WTC11 (cell line): Measurements from ENCODE around the gene DNAH17. TPM values are rescaled to one million over a fixed set of nuclear protein-coding genes. Genes with fewer than 3 reads are reported as not detected.

Experiments used
- ATAC-seq: fragments of 200-7000 bp; cut with Tn5 transposase; 2 replicates; pipeline ENCODE4 v1.10.0; 2021; ENCODE audit warnings: mild to moderate bottlenecking, moderate library complexity
- CTCF ChIA-PET: fragments of 300-600 bp; sonication (Branson Sonifier 250); formaldehyde crosslinking; loops from one replicate; lab custom pipeline; 2021; ENCODE audit warnings: antibody characterized with exemption; lab: Charles Lee
- POLR2A ChIA-PET: fragments of 350-600 bp; sonication (Branson Sonifier 250); formaldehyde crosslinking; loops from one replicate; lab custom pipeline; 2021; ENCODE audit warnings: antibody characterized with exemption; lab: Charles Lee
- DNase-seq: peaks from one replicate; pipeline ENCODE4 v3.0.0; 2021; ENCODE audit warnings: low spot score
- H3K27ac Mint-ChIP-seq: 2 replicates; pipeline ENCODE4 v1.8.0; 2021; ENCODE audit warnings: mixed read lengths
- H3K27me3 Mint-ChIP-seq: 2 replicates; pipeline ENCODE4 v1.8.0; 2021; ENCODE audit warnings: low read depth, mild to moderate bottlenecking, moderate library complexity, mixed read lengths
- H3K36me3 Mint-ChIP-seq: 2 replicates; pipeline ENCODE4 v1.8.0; 2021; ENCODE audit warnings: mixed read lengths
- H3K4me1 Mint-ChIP-seq: 2 replicates; pipeline ENCODE4 v1.8.0; 2022; ENCODE audit warnings: mixed read lengths
- H3K4me3 Mint-ChIP-seq: 2 replicates; pipeline ENCODE4 v1.8.0; 2021; ENCODE audit warnings: mild to moderate bottlenecking, moderate library complexity, mixed read lengths
- H3K9me3 Mint-ChIP-seq: 2 replicates; pipeline ENCODE4 v1.8.0; 2021; ENCODE audit warnings: mixed read lengths
- ATF1 ChIP-seq: sonication (generic); formaldehyde crosslinking; IDR thresholded peaks from 2 replicates; pipeline ENCODE4 v1.8.1; 2023; ENCODE audit warnings: mild to moderate bottlenecking, moderate library complexity, missing genetic modification reagents
- CREM ChIP-seq: sonication (generic); formaldehyde crosslinking; IDR thresholded peaks from 2 replicates; pipeline ENCODE4 v1.8.1; 2022; ENCODE audit warnings: mild to moderate bottlenecking, missing genetic modification reagents, moderate library complexity
- MXD4 ChIP-seq: fragments of 250-450 bp; sonication (Bioruptor Pico); IDR thresholded peaks from 2 replicates; pipeline ENCODE4 v1.8.0; 2021; ENCODE audit warnings: mild to moderate bottlenecking, moderate library complexity, borderline replicate concordance
- MYBL2 ChIP-seq: sonication (generic); formaldehyde crosslinking; IDR thresholded peaks from 2 replicates; pipeline ENCODE4 v1.8.1; 2023; ENCODE audit warnings: mild to moderate bottlenecking, moderate library complexity, missing genetic modification reagents
- NFYB ChIP-seq: sonication (generic); formaldehyde crosslinking; conservative IDR thresholded peaks from 2 replicates; pipeline ENCODE4 v1.8.0; 2022; ENCODE audit warnings: low read depth, missing genetic modification reagents
- RELA ChIP-seq: sonication (generic); formaldehyde crosslinking; IDR thresholded peaks from 2 replicates; pipeline ENCODE4 v1.8.1; 2022; ENCODE audit warnings: missing genetic modification reagents, mild to moderate bottlenecking, borderline replicate concordance
- SMAD3 ChIP-seq: sonication (generic); formaldehyde crosslinking; IDR thresholded peaks from 2 replicates; pipeline ENCODE4 v1.8.0; 2022; ENCODE audit warnings: missing genetic modification reagents, mild to moderate bottlenecking, borderline replicate concordance
- TCF7 ChIP-seq: sonication (generic); formaldehyde crosslinking; IDR thresholded peaks from 2 replicates; pipeline ENCODE4 v1.8.0; 2022; ENCODE audit warnings: mild to moderate bottlenecking, low read depth, missing genetic modification reagents, moderate library complexity
- ZNF138 ChIP-seq: sonication (generic); formaldehyde crosslinking; conservative IDR thresholded peaks from 2 replicates; pipeline ENCODE4 v1.8.1; 2022; ENCODE audit warnings: mild to moderate bottlenecking, moderate library complexity, missing genetic modification reagents
- ZNF671 ChIP-seq: fragments of 250-450 bp; sonication (Bioruptor Pico); IDR thresholded peaks from 2 replicates; pipeline ENCODE4 v1.8.0; 2021; ENCODE audit warnings: mild to moderate bottlenecking
- total RNA-seq: library from RNA; stranded (reverse); gene quantifications from 3 replicates; pipeline ENCODE4 v1.2.3, GENCODE V29; 2021
- TF ChIP-seq, protein P1 (sequence below): sonication (generic); formaldehyde crosslinking; IDR thresholded peaks from 2 replicates; pipeline ENCODE4 v1.8.1; 2023; ENCODE audit warnings: mild to moderate bottlenecking, missing genetic modification reagents
- TF ChIP-seq, protein P2 (sequence below): sonication (generic); formaldehyde crosslinking; IDR thresholded peaks from 2 replicates; pipeline ENCODE4 v1.8.1; 2023; ENCODE audit warnings: mild to moderate bottlenecking, missing genetic modification reagents, moderate library complexity
- TF ChIP-seq, protein P3 (sequence below): fragments of 250-450 bp; sonication (Bioruptor Pico); IDR thresholded peaks from 2 replicates; pipeline ENCODE4 v1.9.0; 2021; ENCODE audit warnings: mild to moderate bottlenecking, borderline replicate concordance
- TF ChIP-seq, protein P4 (sequence below): sonication (generic); formaldehyde crosslinking; IDR thresholded peaks from 2 replicates; pipeline ENCODE4 v1.8.0; 2022; ENCODE audit warnings: missing genetic modification reagents
- TF ChIP-seq, protein P5 (sequence below): sonication (generic); formaldehyde crosslinking; IDR thresholded peaks from 2 replicates; pipeline ENCODE4 v1.8.1; 2022; ENCODE audit warnings: mild to moderate bottlenecking, missing genetic modification reagents, moderate library complexity, borderline replicate concordance

DNAH17 gene
- total RNA-seq, 1 experiment from 2014 or later, result 0.87 TPM

DNA sequence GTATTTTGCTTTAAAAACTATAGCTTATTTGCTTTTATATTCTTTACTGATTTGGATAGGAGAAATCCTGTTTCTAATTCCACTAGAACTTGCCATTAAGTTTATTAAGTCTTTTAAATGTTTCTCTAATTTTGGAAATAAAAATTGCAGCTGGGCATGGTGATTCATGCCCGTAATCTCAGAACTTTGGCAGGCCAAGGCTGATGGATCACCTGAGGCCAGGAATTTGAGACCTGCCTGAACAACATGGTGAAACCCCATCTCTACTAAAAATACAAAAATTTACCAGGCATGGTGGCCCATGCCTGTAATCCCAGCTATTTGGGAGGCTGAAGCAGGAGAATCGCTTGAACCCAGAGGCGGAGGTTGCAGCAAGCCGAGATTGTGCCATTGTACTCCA lies 30.7 kb downstream of the DNAH17 start (continued):
- TF ChIP-seq, protein P1, sequence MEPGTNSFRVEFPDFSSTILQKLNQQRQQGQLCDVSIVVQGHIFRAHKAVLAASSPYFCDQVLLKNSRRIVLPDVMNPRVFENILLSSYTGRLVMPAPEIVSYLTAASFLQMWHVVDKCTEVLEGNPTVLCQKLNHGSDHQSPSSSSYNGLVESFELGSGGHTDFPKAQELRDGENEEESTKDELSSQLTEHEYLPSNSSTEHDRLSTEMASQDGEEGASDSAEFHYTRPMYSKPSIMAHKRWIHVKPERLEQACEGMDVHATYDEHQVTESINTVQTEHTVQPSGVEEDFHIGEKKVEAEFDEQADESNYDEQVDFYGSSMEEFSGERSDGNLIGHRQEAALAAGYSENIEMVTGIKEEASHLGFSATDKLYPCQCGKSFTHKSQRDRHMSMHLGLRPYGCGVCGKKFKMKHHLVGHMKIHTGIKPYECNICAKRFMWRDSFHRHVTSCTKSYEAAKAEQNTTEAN (CRISPR knock-in tag), result no peak
- TF ChIP-seq, protein P2, sequence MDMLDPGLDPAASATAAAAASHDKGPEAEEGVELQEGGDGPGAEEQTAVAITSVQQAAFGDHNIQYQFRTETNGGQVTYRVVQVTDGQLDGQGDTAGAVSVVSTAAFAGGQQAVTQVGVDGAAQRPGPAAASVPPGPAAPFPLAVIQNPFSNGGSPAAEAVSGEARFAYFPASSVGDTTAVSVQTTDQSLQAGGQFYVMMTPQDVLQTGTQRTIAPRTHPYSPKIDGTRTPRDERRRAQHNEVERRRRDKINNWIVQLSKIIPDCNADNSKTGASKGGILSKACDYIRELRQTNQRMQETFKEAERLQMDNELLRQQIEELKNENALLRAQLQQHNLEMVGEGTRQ (CRISPR knock-in tag), result no peak
- no peak for TF ChIP-seq CREM (CRISPR knock-in tag)
- no peak for TF ChIP-seq NFYB (CRISPR knock-in tag)

DNA sequence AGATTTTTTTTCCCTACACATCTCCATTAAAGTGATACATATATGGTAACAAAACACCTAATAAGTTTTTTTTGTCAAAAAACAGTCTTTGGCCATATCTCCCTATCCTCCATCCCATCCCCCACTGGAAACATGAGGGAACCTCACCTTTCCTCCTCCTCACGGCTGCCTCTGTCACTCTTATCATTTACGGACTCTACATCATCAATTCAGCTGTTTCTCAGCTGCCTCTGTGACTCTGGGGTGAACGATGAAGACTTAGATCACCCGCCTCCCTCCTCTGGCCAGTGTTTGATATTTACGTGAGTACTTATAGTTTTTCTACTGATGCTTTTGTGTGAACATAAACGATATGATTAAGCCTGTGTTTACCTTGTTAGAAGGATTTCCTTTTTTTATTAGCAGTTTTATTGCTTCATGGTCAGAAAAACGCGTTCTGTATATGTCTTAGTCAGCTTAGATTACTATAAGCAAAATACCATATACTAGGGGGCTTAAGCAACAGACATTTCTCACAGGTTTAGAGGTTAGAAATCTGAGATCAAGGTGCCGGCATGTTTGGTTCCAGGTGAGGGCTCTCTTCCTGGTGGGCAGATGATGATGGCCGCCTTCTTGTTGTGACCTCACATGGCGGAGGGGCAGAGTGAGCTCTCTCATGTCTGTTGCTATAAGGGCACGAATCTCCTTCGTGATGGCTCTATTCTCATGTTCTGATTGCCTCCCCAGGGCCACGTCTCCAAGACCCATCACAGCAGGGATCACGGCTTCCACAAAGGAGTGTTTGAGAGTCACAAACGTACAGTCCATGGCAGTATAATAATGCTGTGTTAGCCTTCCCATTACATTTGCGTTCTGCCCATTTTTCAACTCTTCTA lies 32.1 kb downstream of the DNAH17 start:
- POLR2A ChIA-PET, result interaction anchor here (0.8 kb wide), 1 partner anchor 159 kb away, joined by 8 read pairs; no protein-coding TSS in a partner anchor
- DNase-seq (no peak), ATAC-seq (no peak)
- CTCF ChIA-PET, result no interaction called here
- Mint-ChIP-seq H3K27ac (no peak overlapping the region), H3K4me1 (no peaks in the 10 kb centered on the region; the same call in 1 of the 2 replicates), H3K9me3 (peaks cover 15% of the 10 kb centered on the region), H3K4me3 (no peak overlapping the region), H3K27me3 (no peaks in the 10 kb centered on the region), H3K36me3 (peaks cover 6% of the 10 kb centered on the region; the same call in 1 of the 2 replicates)
- TF ChIP-seq SMAD3 (no peak), ZNF138 (CRISPR knock-in tag) (no peak), ATF1 (CRISPR knock-in tag) (no peak), RELA (CRISPR knock-in tag) (no peak), TCF7 (CRISPR knock-in tag) (no peak), ZNF671 (CRISPR knock-in tag) (no peak), CREM (CRISPR knock-in tag) (no peak), MYBL2 (CRISPR knock-in tag) (no peak), MXD4 (no peak)
- TF ChIP-seq, protein P3, sequence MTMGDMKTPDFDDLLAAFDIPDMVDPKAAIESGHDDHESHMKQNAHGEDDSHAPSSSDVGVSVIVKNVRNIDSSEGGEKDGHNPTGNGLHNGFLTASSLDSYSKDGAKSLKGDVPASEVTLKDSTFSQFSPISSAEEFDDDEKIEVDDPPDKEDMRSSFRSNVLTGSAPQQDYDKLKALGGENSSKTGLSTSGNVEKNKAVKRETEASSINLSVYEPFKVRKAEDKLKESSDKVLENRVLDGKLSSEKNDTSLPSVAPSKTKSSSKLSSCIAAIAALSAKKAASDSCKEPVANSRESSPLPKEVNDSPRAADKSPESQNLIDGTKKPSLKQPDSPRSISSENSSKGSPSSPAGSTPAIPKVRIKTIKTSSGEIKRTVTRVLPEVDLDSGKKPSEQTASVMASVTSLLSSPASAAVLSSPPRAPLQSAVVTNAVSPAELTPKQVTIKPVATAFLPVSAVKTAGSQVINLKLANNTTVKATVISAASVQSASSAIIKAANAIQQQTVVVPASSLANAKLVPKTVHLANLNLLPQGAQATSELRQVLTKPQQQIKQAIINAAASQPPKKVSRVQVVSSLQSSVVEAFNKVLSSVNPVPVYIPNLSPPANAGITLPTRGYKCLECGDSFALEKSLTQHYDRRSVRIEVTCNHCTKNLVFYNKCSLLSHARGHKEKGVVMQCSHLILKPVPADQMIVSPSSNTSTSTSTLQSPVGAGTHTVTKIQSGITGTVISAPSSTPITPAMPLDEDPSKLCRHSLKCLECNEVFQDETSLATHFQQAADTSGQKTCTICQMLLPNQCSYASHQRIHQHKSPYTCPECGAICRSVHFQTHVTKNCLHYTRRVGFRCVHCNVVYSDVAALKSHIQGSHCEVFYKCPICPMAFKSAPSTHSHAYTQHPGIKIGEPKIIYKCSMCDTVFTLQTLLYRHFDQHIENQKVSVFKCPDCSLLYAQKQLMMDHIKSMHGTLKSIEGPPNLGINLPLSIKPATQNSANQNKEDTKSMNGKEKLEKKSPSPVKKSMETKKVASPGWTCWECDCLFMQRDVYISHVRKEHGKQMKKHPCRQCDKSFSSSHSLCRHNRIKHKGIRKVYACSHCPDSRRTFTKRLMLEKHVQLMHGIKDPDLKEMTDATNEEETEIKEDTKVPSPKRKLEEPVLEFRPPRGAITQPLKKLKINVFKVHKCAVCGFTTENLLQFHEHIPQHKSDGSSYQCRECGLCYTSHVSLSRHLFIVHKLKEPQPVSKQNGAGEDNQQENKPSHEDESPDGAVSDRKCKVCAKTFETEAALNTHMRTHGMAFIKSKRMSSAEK (CRISPR knock-in tag), result no peak
- TF ChIP-seq, protein P4, sequence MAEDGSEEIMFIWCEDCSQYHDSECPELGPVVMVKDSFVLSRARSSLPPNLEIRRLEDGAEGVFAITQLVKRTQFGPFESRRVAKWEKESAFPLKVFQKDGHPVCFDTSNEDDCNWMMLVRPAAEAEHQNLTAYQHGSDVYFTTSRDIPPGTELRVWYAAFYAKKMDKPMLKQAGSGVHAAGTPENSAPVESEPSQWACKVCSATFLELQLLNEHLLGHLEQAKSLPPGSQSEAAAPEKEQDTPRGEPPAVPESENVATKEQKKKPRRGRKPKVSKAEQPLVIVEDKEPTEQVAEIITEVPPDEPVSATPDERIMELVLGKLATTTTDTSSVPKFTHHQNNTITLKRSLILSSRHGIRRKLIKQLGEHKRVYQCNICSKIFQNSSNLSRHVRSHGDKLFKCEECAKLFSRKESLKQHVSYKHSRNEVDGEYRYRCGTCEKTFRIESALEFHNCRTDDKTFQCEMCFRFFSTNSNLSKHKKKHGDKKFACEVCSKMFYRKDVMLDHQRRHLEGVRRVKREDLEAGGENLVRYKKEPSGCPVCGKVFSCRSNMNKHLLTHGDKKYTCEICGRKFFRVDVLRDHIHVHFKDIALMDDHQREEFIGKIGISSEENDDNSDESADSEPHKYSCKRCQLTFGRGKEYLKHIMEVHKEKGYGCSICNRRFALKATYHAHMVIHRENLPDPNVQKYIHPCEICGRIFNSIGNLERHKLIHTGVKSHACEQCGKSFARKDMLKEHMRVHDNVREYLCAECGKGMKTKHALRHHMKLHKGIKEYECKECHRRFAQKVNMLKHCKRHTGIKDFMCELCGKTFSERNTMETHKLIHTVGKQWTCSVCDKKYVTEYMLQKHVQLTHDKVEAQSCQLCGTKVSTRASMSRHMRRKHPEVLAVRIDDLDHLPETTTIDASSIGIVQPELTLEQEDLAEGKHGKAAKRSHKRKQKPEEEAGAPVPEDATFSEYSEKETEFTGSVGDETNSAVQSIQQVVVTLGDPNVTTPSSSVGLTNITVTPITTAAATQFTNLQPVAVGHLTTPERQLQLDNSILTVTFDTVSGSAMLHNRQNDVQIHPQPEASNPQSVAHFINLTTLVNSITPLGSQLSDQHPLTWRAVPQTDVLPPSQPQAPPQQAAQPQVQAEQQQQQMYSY (CRISPR knock-in tag), result no peak
- TF ChIP-seq, protein P5, sequence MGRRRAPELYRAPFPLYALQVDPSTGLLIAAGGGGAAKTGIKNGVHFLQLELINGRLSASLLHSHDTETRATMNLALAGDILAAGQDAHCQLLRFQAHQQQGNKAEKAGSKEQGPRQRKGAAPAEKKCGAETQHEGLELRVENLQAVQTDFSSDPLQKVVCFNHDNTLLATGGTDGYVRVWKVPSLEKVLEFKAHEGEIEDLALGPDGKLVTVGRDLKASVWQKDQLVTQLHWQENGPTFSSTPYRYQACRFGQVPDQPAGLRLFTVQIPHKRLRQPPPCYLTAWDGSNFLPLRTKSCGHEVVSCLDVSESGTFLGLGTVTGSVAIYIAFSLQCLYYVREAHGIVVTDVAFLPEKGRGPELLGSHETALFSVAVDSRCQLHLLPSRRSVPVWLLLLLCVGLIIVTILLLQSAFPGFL (CRISPR knock-in tag), result no peak
